Neural cell (in vitro differentiated cells): ENCODE results near the gene PRR5. TPM values are rescaled to one million over a fixed set of nuclear protein-coding genes. Genes with fewer than 3 reads are reported as not detected.

Source experiments
- H2AFZ ChIP-seq: fragments of 200-600, 300-800 bp; sonication (generic), shearing (Covaris generic); 2 replicates; pipeline ENCODE4 v1.6.0; 2014; ENCODE audit warnings: low read depth, mild to moderate bottlenecking, antibody characterized with exemption, low read length, moderate library complexity
- H3F3A ChIP-seq: fragments of 200-600 bp; shearing (Covaris generic); 2 replicates; pipeline ENCODE4 v1.6.1; 2016; ENCODE audit warnings: mild to moderate bottlenecking, moderate library complexity, mixed read lengths, antibody characterized with exemption, low read length; ENCODE audit not compliant: insufficient read depth, poor library complexity, severe bottlenecking
- H3K27ac ChIP-seq: fragments of 200-600, 300-800 bp; sonication (generic), shearing (Covaris generic); 2 replicates; pipeline ENCODE4 v1.5.1; 2014; ENCODE audit warnings: mild to moderate bottlenecking, low read length, moderate library complexity
- H3K27me3 ChIP-seq: fragments of 300-800, 200-600 bp; sonication (generic), shearing (Covaris generic); 2 replicates; pipeline ENCODE4 v1.6.0; 2014; ENCODE audit warnings: mild to moderate bottlenecking, low read depth, low read length, moderate library complexity; ENCODE audit not compliant: insufficient read depth
- H3K36me3 ChIP-seq: fragments of 300-800, 200-600 bp; sonication (generic), shearing (Covaris generic); 2 replicates; pipeline ENCODE4 v1.5.1; 2014; ENCODE audit warnings: mild to moderate bottlenecking, antibody characterized with exemption, low read length, moderate library complexity; ENCODE audit not compliant: insufficient read depth
- H3K4me2 ChIP-seq: fragments of 300-800, 200-600 bp; sonication (generic), shearing (Covaris generic); 2 replicates; pipeline ENCODE4 v1.6.0; 2014; ENCODE audit warnings: mild to moderate bottlenecking, low read length
- H3K4me3 ChIP-seq: fragments of 300-800, 200-600 bp; sonication (generic), shearing (Covaris generic); 2 replicates; pipeline ENCODE4 v1.5.1; 2014; ENCODE audit warnings: mild to moderate bottlenecking, low read length, moderate library complexity
- H3K79me2 ChIP-seq: fragments of 200-600 bp; shearing (Covaris generic); replicated peaks from 2 replicates; pipeline ENCODE4 v1.6.0; 2014; ENCODE audit warnings: mild to moderate bottlenecking, low read length, moderate library complexity; ENCODE audit not compliant: insufficient read depth
- H3K9ac ChIP-seq: fragments of 300-800, 200-600 bp; sonication (generic), shearing (Covaris generic); 2 replicates; pipeline ENCODE4 v1.6.1; 2016; ENCODE audit warnings: mild to moderate bottlenecking, low read length, mixed read lengths
- H3K9me2 ChIP-seq: fragments of 200-600 bp; shearing (Covaris generic); 2 replicates; pipeline ENCODE4 v1.6.1; 2016; ENCODE audit warnings: mild to moderate bottlenecking, low read length, mixed read lengths; ENCODE audit not compliant: insufficient read depth
- H3K9me3 ChIP-seq: fragments of 200-600, 300-800 bp; sonication (generic), shearing (Covaris generic); 2 replicates; pipeline ENCODE4 v1.6.1; 2016; ENCODE audit warnings: mild to moderate bottlenecking, mixed run types, low read length, moderate library complexity, mixed read lengths
- H4K20me1 ChIP-seq: fragments of 200-600 bp; shearing (Covaris generic); 2 replicates; pipeline ENCODE4 v1.6.1; 2016; ENCODE audit warnings: mild to moderate bottlenecking, mixed run types; ENCODE audit not compliant: insufficient read depth
- CTCF ChIP-seq: fragments of 450-650 bp; IDR thresholded peaks from 2 replicates; pipeline ENCODE4 v1.5.1; 2014; ENCODE audit warnings: antibody characterized with exemption, mild to moderate bottlenecking, moderate library complexity; ENCODE audit not compliant: poor library complexity, severe bottlenecking
- EP300 ChIP-seq: fragments of 450-650 bp; conservative IDR thresholded peaks from 2 replicates; pipeline ENCODE4 v1.6.1; 2014; ENCODE audit warnings: antibody characterized with exemption, mild to moderate bottlenecking, moderate library complexity; ENCODE audit not compliant: poor library complexity, severe bottlenecking
- EZH2 ChIP-seq: fragments of 200-600, 300-800 bp; shearing (Covaris generic), sonication (generic); IDR thresholded peaks from 2 replicates; pipeline ENCODE4 v1.6.1; 2014; ENCODE audit warnings: antibody characterized with exemption, low read length, borderline replicate concordance, mild to moderate bottlenecking; ENCODE audit not compliant: insufficient read depth, poor library complexity, severe bottlenecking
- MXI1 ChIP-seq: fragments of 450-650 bp; conservative IDR thresholded peaks from 2 replicates; pipeline ENCODE4 v1.6.1; 2014; ENCODE audit warnings: antibody characterized with exemption, mild to moderate bottlenecking; ENCODE audit not compliant: poor library complexity, severe bottlenecking
- POLR2AphosphoS5 ChIP-seq: IDR thresholded peaks from 2 replicates; pipeline ENCODE4 v1.6.1; 2012
- RAD21 ChIP-seq: fragments of 450-650 bp; conservative IDR thresholded peaks from 2 replicates; pipeline ENCODE4 v1.6.1; 2014; ENCODE audit warnings: antibody characterized with exemption, mild to moderate bottlenecking, moderate library complexity
- REST ChIP-seq: IDR thresholded peaks from 2 replicates; pipeline ENCODE4 v1.6.1; 2012; ENCODE audit warnings: borderline replicate concordance
- SMC3 ChIP-seq: fragments of 450-650 bp; conservative IDR thresholded peaks from 2 replicates; pipeline ENCODE4 v1.6.1; 2014; ENCODE audit warnings: antibody characterized with exemption, mild to moderate bottlenecking, moderate library complexity; ENCODE audit not compliant: poor library complexity
- TAF1 ChIP-seq: IDR thresholded peaks from 2 replicates; pipeline ENCODE4 v1.6.1; 2012; ENCODE audit warnings: low read depth
- polyA plus RNA-seq: library from polyadenylated mRNA; depleted of rRNA; stranded (reverse); fragments of >200 nt; gene quantifications from 2 replicates; pipeline ENCODE4 v1.2.3, GENCODE V29; 2014

PRR5 gene
- polyA plus RNA-seq, 1 donor from 2014 or later: 16.2 TPM

DNA sequence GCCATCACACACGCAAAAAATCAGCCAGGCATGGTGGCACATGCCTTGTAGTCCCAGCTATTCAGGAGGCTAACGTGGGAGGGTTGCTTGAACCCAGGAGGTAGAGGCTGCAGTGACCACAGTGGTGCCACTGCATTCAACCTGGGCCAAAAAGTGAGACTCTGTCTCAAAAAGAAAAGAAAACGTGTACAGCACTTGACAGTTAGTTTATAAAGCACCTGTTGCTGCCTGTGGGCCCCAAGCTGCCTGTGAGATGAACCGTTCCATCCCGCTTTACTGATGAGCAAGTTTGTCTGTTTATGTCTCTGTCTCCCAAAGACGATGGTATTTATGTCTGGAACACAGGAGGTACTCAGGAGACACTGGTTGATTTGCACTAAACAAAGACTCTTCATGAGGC, 1.5 kb upstream of the PRR5 start (continued):
- TF ChIP-seq POLR2AphosphoS5 (no peak), EZH2 (no peak), EP300 (no peak)

DNA sequence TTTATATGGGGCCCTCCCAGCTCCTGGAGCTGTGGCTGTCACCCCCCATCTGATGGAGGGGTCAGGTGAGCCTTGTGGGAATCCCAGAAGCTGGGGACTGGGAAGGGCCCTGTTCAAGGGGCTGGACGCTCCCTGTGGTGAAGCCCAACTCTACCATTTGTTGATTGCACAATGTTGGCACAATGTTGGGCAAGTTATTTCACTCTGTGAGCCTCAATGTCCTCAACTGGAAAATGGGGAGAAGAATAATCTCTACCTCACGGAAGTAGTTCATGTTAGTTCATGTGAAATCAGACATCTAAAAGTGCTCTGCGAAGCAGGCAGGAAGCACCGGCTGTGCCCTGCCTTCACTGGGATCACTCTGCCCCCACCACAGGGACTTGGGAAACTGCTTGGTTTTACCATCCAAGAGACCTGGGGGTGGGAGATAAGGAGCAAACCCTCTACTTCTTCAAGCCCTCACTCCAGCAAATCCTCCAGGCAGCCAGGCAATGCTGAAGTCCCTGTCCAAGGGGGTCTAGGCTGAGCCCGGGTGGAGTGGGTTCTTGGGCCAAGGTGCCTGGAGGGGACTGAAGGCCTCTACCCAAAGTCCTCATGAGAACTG, 715 bp upstream of the PRR5 start:
- Histone ChIP-seq H3K36me3 (no peaks in the 10 kb centered on the region), H3K27me3 (peaks cover 19% of the 10 kb centered on the region), H4K20me1 (no peaks in the 10 kb centered on the region), H3K4me2 (peak overlapping the region; percentile 62), H3K9ac (peak overlapping the region; percentile 31), H3K4me3 (peak overlapping the region; percentile 64), H3K27ac (no peak overlapping the region), H3F3A (no peaks in the 10 kb centered on the region), H3K79me2 (no peaks in the 10 kb centered on the region), H3K9me2 (no peaks in the 10 kb centered on the region), H3K9me3 (no peaks in the 10 kb centered on the region), H2AFZ (no peak overlapping the region)
- TF ChIP-seq CTCF (no peak), REST (no peak), POLR2AphosphoS5 (no peak), EZH2 (no peak), TAF1 (no peak), EP300 (no peak), SMC3 (no peak), RAD21 (no peak), MXI1 (no peak)

GRCh38 chr22:44702479-44703198, 635 bp downstream of the PRR5 start:
- Histone ChIP-seq H3K27ac (no peak overlapping the region), H3K9me3 (no peaks in the 10 kb centered on the region), H3F3A (no peaks in the 10 kb centered on the region), H2AFZ (no peak overlapping the region), H3K36me3 (no peaks in the 10 kb centered on the region), H3K9me2 (no peaks in the 10 kb centered on the region), H3K27me3 (peaks cover 19% of the 10 kb centered on the region), H3K9ac (peak overlapping the region; percentile 16), H3K4me3 (peak overlapping the region; percentile 64), H3K4me2 (no peak overlapping the region), H3K79me2 (no peaks in the 10 kb centered on the region), H4K20me1 (no peaks in the 10 kb centered on the region)
- no peak for TF ChIP-seq EP300
- no peak for TF ChIP-seq EZH2
- TF ChIP-seq MXI1: peak; percentile 35
- TF ChIP-seq REST: no peak
- TF ChIP-seq POLR2AphosphoS5: no peak
